ENCODE results near the gene SETBP1.
A peak's percentile ranks its signal among the peaks of the same experiment; 100 is the strongest.

The SETBP1 gene

DNA sequence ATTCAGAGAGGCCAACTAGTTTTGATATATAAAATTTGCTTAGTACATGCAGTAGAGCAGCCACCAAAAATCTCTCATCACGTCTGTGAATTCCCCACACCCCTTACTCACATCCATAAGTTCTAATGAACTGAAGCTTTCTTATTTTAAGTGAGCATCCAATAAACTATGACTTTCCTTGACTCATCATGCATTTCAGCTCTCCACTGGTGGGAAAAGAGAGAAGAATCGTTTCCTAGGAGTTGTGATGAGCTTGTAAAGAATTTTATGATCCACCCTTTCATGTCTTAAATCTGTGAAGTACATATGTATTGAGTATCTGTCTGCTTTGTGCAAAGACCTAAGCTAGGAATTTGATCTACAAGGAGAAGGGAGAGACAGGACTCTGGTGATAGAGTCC is 428.6 kb downstream of the SETBP1 start:
- Histone ChIP-seq H3K27ac (no peak overlapping the region), H3K4me3 (ENCODE audit: low read depth, low read length) (no peak overlapping the region), H3K27me3 (replicated peaks) (no peaks in the 10 kb centered on the region), H3K36me3 (replicated peaks) (no peaks in the 10 kb centered on the region)
- TF ChIP-seq, protein P1, sequence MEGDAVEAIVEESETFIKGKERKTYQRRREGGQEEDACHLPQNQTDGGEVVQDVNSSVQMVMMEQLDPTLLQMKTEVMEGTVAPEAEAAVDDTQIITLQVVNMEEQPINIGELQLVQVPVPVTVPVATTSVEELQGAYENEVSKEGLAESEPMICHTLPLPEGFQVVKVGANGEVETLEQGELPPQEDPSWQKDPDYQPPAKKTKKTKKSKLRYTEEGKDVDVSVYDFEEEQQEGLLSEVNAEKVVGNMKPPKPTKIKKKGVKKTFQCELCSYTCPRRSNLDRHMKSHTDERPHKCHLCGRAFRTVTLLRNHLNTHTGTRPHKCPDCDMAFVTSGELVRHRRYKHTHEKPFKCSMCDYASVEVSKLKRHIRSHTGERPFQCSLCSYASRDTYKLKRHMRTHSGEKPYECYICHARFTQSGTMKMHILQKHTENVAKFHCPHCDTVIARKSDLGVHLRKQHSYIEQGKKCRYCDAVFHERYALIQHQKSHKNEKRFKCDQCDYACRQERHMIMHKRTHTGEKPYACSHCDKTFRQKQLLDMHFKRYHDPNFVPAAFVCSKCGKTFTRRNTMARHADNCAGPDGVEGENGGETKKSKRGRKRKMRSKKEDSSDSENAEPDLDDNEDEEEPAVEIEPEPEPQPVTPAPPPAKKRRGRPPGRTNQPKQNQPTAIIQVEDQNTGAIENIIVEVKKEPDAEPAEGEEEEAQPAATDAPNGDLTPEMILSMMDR (IDR thresholded peaks at IDR 0.05; ENCODE audit: low read depth, low read length, missing control alignments) = no peak
- DNase-seq = no peak
- in situ Hi-C loops (cut with HindIII; ENCODE audit: low pct_ligation_motif_present, low sequenced_read_pairs) = no loop called here

DNA sequence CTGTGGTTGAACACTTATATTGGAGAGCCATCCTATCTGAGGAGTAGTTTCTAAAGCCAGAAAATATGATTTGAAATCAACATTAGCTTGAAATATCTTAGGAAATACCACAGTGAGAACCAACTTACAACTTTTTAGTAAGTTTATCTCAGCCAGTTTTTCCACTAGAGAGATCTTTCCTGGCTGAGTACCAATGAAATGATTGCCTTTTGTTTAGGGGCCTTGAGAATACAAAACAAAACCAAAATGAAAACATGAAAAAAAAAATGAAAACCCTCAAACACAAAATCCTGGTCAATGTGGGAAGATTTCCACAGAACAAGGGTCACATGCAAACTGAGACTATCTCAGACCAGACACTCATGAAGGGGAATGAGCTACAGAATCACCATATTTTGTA is 429.0 kb downstream of the SETBP1 start:
- Histone ChIP-seq H3K27ac (no peak overlapping the region), H3K36me3 (replicated peaks) (no peaks in the 10 kb centered on the region), H3K4me3 (ENCODE audit: low read depth, low read length) (no peak overlapping the region), H3K27me3 (replicated peaks) (no peaks in the 10 kb centered on the region)
- TF ChIP-seq, protein P1 (IDR thresholded peaks at IDR 0.05; ENCODE audit: low read depth, low read length, missing control alignments) = no peak
- no peak for DNase-seq
- in situ Hi-C loops (cut with HindIII; ENCODE audit: low pct_ligation_motif_present, low sequenced_read_pairs) = no loop called here

DNA sequence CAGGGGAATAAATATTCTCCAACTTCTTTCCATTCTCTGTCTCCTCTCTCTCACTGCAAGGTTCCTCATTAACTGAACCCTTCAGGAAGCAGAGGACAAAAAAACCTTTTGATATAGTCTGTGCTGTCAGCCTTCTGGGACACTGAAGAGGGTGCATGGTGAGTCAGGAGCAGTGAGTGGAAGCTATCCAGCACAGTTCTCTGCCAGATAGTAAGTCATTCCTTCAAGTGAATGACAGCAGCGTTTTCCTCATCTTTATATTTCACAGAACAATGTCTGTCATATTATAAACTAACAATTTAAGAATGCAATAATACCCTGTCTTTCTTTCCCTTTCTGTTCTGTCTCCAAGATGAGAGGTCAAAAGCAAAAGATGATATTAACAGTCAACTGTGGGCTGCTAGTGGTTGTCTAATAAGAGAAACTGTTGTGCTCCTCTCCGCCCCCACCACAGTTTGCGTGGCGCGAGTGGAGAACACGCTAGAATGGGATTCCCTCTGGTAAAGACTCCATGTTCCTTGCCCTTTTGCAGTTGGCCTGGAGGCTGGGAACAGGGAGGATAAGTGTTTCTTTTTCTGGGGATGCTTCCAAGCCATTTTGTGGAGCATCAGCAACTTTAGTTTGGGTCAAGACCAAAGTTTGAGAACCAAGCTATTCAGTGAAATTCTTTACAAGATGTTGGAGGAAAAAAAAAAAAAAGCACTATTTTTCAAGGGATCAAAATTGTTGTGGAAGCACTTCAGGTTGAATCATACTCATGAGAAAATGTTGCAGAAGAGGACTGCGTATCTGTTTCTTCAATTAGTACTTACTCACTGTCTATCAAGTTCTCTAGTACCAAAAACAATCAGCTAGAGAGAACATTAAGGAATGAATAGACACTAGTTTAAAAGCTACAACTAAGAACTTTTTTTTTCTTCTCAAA is 430.2 kb downstream of the SETBP1 start:
- Histone ChIP-seq H3K4me3 (ENCODE audit: low read depth, low read length) (no peak overlapping the region), H3K27ac (no peak overlapping the region), H3K36me3 (replicated peaks) (no peaks in the 10 kb centered on the region), H3K27me3 (replicated peaks) (no peaks in the 10 kb centered on the region)
- peak; percentile 29 for DNase-seq
- in situ Hi-C loops (cut with HindIII; ENCODE audit: low pct_ligation_motif_present, low sequenced_read_pairs) = no loop called here
- TF ChIP-seq, protein P1 (IDR thresholded peaks at IDR 0.05; ENCODE audit: low read depth, low read length, missing control alignments) = no peak

DNA sequence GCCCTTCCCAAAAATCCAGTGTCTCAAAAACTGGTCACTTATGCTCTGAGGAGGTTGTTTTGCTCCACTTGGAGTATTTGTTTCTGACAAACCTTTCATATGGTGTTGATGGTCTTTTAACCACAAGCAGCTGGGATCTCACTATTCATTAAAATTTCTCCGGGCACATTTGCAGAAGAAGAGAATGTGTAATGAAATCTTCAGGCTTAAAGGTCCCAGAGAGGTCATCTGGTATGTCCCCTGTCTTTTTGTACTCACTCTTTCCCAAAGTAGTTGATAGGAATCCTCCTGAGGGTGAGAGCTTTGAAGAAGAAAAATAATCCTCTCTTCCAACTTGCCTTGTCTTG is 430.8 kb downstream of the SETBP1 start:
- in situ Hi-C loops (cut with HindIII; ENCODE audit: low pct_ligation_motif_present, low sequenced_read_pairs) = no loop called here
- no peak overlapping the region for H3K4me3 ChIP-seq (ENCODE audit: low read depth, low read length)
- no peak overlapping the region for H3K27ac ChIP-seq
- TF ChIP-seq, protein P1 (IDR thresholded peaks at IDR 0.05; ENCODE audit: low read depth, low read length, missing control alignments) = no peak
- H3K36me3 ChIP-seq (replicated peaks) = no peaks in the 10 kb centered on the region
- no peak for DNase-seq
- no peaks in the 10 kb centered on the region for H3K27me3 ChIP-seq (replicated peaks)

DNA sequence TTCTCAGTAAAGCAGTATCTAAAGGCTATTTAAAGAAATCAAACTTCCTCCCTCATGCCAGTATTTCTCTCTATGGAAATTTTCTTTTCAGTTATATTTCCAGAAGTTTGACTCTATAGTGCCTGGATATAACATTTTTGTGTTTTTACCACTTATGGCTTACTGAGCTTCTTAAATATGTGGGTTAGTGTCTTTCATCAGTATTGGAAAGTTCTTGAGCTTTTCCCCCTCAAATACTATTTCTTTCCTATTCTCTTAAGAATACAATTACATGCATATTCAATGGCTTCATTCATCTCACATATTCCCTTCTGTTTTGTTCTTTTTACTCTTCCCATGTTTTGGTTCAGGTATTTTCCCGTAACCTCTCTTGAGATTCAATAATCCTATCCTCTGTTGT is 432.0 kb downstream of the SETBP1 start:
- no peak overlapping the region for H3K4me3 ChIP-seq (ENCODE audit: low read depth, low read length)
- TF ChIP-seq, protein P1 (IDR thresholded peaks at IDR 0.05; ENCODE audit: low read depth, low read length, missing control alignments) = no peak
- H3K27me3 ChIP-seq (replicated peaks) = no peaks in the 10 kb centered on the region
- in situ Hi-C loops (cut with HindIII; ENCODE audit: low pct_ligation_motif_present, low sequenced_read_pairs) = no loop called here
- H3K36me3 ChIP-seq (replicated peaks) = no peaks in the 10 kb centered on the region
- no peak for DNase-seq
- no peak overlapping the region for H3K27ac ChIP-seq

DNA sequence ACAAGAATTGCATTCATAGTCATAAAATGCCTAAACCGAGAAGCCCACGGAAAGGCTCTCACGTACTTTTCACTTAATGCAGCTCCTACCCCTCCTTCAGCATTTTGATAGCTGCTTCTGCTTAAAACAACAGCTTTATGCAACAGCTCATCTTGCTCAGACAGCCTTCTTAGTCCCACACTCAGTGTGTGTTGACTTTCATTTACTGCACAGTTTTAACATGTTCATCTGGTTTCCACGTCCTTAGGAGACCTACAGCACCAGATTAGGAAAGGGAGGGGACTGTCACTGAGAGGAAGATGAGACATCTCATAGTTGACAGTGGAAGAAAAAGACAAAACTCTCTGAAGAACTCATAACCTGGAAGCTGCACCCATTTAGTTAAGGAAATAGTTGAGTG is 435.4 kb downstream of the SETBP1 start:
- TF ChIP-seq, protein P1 (IDR thresholded peaks at IDR 0.05; ENCODE audit: low read depth, low read length, missing control alignments) = no peak
- no peaks in the 10 kb centered on the region for H3K36me3 ChIP-seq (replicated peaks)
- no peaks in the 10 kb centered on the region for H3K27me3 ChIP-seq (replicated peaks)
- H3K27ac ChIP-seq = no peak overlapping the region
- in situ Hi-C loops (cut with HindIII; ENCODE audit: low pct_ligation_motif_present, low sequenced_read_pairs) = no loop called here
- H3K4me3 ChIP-seq (ENCODE audit: low read depth, low read length) = no peak overlapping the region
- DNase-seq = no peak
